Fibroblast of lung (primary cell): ENCODE measurements around the gene SLC5A4.
"Not testable (repeated sequence)": the region's sequence is repeated elsewhere in the genome, so short reads cannot be mapped to it uniquely, and the experiment has no call there.

Source experiments
- CTCF ChIP-seq, 2 donors: IDR thresholded peaks in 1 of 2; conservative IDR thresholded peaks in 1 of 2; 1 replicate in 1 of 2; 2 replicates in 1 of 2; pipeline ENCODE4 v1.5.1; 2011 to 2012; ENCODE audit warnings: low read length in 2 of 2, control low read depth in 1 of 2, inconsistent platforms in 1 of 2, low read depth in 1 of 2, mild to moderate bottlenecking in 1 of 2
- EZH2 ChIP-seq: IDR thresholded peaks from 2 replicates; pipeline ENCODE4 v1.5.1; 2012; ENCODE audit warnings: low read length, control low read depth, mild to moderate bottlenecking; ENCODE audit errors: missing control alignments

DNA sequence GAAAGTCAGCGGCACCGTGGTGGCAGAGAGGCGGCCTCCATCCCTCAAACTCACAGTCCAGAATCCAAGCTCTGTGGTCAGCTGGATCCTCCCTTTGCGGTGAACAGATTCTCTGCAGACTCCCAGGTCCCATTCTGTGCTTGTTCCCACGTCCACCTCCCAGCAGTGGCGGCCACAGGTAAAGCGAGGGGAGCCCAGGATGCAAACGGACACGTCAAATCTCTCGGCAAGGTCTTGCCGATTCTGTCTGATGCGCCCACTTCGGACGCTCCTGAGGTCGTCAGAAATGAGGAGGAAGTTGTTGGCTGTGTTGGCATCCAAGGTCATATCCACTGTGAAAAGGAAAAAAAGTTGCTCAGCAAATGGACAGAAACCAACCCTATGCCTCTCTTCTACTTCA is 64.1 kb downstream of the SLC5A4 start:
- TF ChIP-seq CTCF (conservative IDR thresholded peaks at IDR 0.05 in 1 of 2, IDR thresholded peaks at IDR 0.05 in 1 of 2; ENCODE audit: low read depth in 1 of 2, low read length in 2 of 2); EZH2: not testable (repeated sequence)
